Thyroid gland (tissue), 4 donors: ENCODE data around the gene MRPL48. TPM values are rescaled to one million over a fixed set of nuclear protein-coding genes. Genes with fewer than 3 reads are reported as not detected.

Experiments
- DNase-seq, 2 donors: peaks; one replicate each; pipeline ENCODE4 v3.0.0-alpha.2; 2019
- H3K27ac ChIP-seq, 3 donors: fragments of 200-600 bp; sonication (generic); 1 replicate in 2 of 3; 2 replicates in 1 of 3; pipeline ENCODE4 v1.5.1; 2016 to 2019; ENCODE audit warnings: mild to moderate bottlenecking in 1 of 3, moderate library complexity in 1 of 3
- H3K27me3 ChIP-seq: fragments of 200-600 bp; sonication (generic); one replicate; pipeline ENCODE4 v1.5.1; 2019
- H3K36me3 ChIP-seq, 2 donors: fragments of 200-600 bp; sonication (generic); one replicate each; pipeline ENCODE4 v1.5.1; 2016 to 2019
- H3K4me1 ChIP-seq, 2 donors: fragments of 200-600 bp; sonication (generic); one replicate each; pipeline ENCODE4 v1.5.1; 2017 to 2019
- H3K4me3 ChIP-seq, 3 donors: fragments of 200-600 bp; sonication (generic); replicated peaks in 1 of 3; 1 replicate in 2 of 3; 2 replicates in 1 of 3; pipeline ENCODE4 v1.5.1; 2016; ENCODE audit warnings: mild to moderate bottlenecking in 1 of 3
- H3K9me3 ChIP-seq: fragments of 200-600 bp; sonication (generic); one replicate; pipeline ENCODE4 v1.5.1; 2017
- POLR2A ChIP-seq, 2 donors: fragments of 450-650 bp; IDR thresholded peaks; one replicate each; pipeline ENCODE4 v1.6.1; 2017; ENCODE audit warnings: antibody characterized with exemption in 2 of 2, mild to moderate bottlenecking in 2 of 2, moderate library complexity in 1 of 2
- WGBS, 2 donors: methylation state at CpG; one replicate each; pipeline ENCODE4 v1.1.5; 2017; 5-methylcytosine and 5-hydroxymethylcytosine counted together
- intact Hi-C: fragments of 100-400 bp; cut with DNase I; formaldehyde crosslinking; loops from one replicate; pipeline ENCODE4 v1.15.1; 2023
- total RNA-seq, 4 donors: library from RNA; depleted of rRNA; stranded (reverse); fragments of >200 nt; gene quantifications; one replicate each; pipeline ENCODE4 v1.2.3, GENCODE V29; 2016
- TF ChIP-seq, protein P1 (sequence below), 6 experiments: fragments of 200-600 bp in 3 of 6; fragments of 450-650 bp in 3 of 6; sonication (generic) in 3 of 6; IDR thresholded peaks; one replicate each; pipeline ENCODE4 v1.5.1; 2016 to 2019; ENCODE audit warnings: antibody characterized with exemption in 6 of 6, mild to moderate bottlenecking in 2 of 6, inconsistent platforms in 1 of 6, moderate library complexity in 1 of 6

The MRPL48 gene
- total RNA-seq, 4 donors from 2014 or later = 16.0 to 38.5 (median 29.8) TPM

DNA sequence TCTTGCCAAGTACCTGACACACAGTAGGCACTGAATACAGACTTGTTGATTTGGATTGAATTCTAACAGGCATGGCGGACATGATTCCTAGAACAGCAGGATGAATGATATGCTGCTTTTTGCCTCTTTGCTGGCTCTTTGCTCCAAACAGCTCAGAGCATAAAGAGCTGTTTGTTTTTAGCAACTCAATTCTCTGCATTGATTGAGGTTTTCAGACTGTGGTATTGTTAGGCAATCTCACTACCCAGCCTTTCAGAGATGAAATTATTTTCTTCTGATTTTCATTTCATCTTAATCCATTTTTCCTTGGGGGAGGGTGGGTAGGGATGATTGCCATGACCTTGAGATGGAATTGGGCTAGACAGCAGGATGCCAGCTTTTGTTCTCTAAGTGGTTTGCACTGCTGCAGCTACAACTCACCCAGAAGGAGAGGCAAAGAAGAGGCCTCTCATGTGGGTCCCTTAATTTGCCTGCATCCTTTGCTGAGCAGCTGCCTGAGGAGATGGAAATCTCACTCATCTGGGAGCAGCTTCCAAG, 68.4 kb downstream of the MRPL48 start:
- H3K4me3 ChIP-seq = no peak overlapping the region
- TF ChIP-seq, protein P1, sequence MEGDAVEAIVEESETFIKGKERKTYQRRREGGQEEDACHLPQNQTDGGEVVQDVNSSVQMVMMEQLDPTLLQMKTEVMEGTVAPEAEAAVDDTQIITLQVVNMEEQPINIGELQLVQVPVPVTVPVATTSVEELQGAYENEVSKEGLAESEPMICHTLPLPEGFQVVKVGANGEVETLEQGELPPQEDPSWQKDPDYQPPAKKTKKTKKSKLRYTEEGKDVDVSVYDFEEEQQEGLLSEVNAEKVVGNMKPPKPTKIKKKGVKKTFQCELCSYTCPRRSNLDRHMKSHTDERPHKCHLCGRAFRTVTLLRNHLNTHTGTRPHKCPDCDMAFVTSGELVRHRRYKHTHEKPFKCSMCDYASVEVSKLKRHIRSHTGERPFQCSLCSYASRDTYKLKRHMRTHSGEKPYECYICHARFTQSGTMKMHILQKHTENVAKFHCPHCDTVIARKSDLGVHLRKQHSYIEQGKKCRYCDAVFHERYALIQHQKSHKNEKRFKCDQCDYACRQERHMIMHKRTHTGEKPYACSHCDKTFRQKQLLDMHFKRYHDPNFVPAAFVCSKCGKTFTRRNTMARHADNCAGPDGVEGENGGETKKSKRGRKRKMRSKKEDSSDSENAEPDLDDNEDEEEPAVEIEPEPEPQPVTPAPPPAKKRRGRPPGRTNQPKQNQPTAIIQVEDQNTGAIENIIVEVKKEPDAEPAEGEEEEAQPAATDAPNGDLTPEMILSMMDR (IDR thresholded peaks at IDR 0.05) = no peak
- no peak for TF ChIP-seq POLR2A (IDR thresholded peaks at IDR 0.05)
- 93 to 95% methylated on average over 1 of the region's 1 CpG for WGBS, 2 donors
- no peak overlapping the region for H3K27ac ChIP-seq
- no peaks in the 10 kb centered on the region for H3K9me3 ChIP-seq
- no peaks in the 10 kb centered on the region for H3K27me3 ChIP-seq
- no peaks in the 10 kb centered on the region for H3K36me3 ChIP-seq
- intact Hi-C loops = no loop called here
- DNase-seq = no peak
- H3K4me1 ChIP-seq = peaks cover 6 to 8% of the 10 kb centered on the region in 2 donors

DNA sequence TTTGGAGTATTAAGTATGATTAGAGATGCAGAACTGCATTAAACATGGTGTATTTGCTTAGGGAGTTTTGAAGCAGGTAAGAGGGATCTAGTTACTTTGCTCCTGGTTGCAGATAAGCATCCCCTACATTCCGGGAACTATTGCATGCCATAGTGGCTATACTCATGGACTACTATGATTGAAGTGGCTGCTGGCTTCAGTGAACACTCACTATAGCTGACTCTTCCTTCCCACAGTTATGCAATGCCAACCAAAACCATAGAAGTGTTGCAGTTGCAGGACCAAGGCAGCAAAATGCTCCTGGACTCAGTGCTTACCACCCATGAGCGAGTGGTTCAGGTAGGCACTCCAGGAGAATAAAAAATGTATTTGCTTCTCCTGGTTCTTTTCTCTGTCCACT, 72.0 kb downstream of the MRPL48 start:
- intact Hi-C loops = no loop called here
- 88 to 89% methylated on average over 2 of the region's 2 CpGs for WGBS, 2 donors
- DNase-seq = no peak
- no peak overlapping the region for H3K4me3 ChIP-seq
- H3K27me3 ChIP-seq = no peaks in the 10 kb centered on the region
- no peaks in the 10 kb centered on the region for H3K9me3 ChIP-seq
- H3K4me1 ChIP-seq = peaks cover 0 to 4% of the 10 kb centered on the region in 2 donors
- TF ChIP-seq, protein P1 (IDR thresholded peaks at IDR 0.05) = no peak
- TF ChIP-seq POLR2A (IDR thresholded peaks at IDR 0.05) = no peak
- peaks cover 5% of the 10 kb centered on the region in 2 donors for H3K36me3 ChIP-seq
- no peak overlapping the region for H3K27ac ChIP-seq

DNA sequence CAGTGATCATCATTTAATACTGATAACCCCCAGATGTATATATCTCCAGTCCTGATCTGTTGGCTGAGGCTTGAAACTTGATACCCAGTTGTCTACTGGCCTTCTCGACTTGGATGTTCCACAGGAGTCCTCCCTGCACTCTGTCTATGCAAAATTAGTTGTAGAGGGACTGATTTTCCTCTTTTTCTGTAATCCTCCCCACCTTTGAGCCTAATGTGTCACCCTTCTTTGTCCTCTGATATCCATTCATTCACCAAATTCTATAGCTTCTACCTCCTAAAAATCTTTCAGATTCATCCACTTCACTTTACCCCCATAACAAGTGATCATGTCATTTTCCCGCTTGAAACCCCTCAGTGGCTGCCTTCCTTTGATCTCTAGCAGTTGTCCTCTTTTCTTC, 72.5 kb downstream of the MRPL48 start:
- no peak overlapping the region for H3K4me3 ChIP-seq
- H3K36me3 ChIP-seq = peaks cover 5 to 6% of the 10 kb centered on the region in 2 donors
- H3K4me1 ChIP-seq = peaks cover 0 to 4% of the 10 kb centered on the region in 2 donors
- no peak for DNase-seq
- no peaks in the 10 kb centered on the region for H3K9me3 ChIP-seq
- H3K27me3 ChIP-seq = no peaks in the 10 kb centered on the region
- H3K27ac ChIP-seq = no peak overlapping the region
- intact Hi-C loops = no loop called here
- WGBS, 2 donors = 68 to 73% methylated on average over 2 of the region's 2 CpGs
- TF ChIP-seq, protein P1 (IDR thresholded peaks at IDR 0.05) = no peak
- no peak for TF ChIP-seq POLR2A (IDR thresholded peaks at IDR 0.05)

DNA sequence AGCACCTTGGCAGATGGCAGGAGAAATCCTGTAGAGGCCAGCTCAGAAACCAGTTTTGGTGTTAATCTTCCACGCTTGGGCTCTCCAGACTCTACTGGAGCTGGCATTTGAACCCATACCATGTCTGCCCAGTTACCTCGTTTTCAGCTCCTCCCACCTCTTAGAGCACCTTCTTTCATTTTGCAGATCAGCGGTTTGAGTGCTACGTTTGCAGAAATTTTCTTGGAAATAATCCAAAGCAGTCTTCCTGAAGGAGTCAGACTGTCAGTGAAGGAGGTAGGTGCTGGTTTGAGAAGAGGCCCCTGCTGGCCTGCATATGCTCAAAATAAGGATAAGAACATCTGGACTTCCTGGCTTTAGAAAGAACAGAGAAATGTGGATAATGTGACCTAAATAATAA, 75.3 kb downstream of the MRPL48 start:
- peak; percentile 14 to 32 for DNase-seq
- no peak for TF ChIP-seq POLR2A (IDR thresholded peaks at IDR 0.05)
- TF ChIP-seq, protein P1 (IDR thresholded peaks at IDR 0.05) = peak in 1 of 6 experiments; percentile 11
- 39 to 52% methylated on average over 4 of the region's 4 CpGs for WGBS, 2 donors
- no peaks in the 10 kb centered on the region for H3K9me3 ChIP-seq
- peaks cover 5 to 6% of the 10 kb centered on the region in 2 donors for H3K36me3 ChIP-seq
- H3K27ac ChIP-seq = peak overlapping the region in 2 of 3 donors; percentile 17 to 25
- H3K4me1 ChIP-seq = peaks cover 0 to 4% of the 10 kb centered on the region in 2 donors
- intact Hi-C loops = no loop called here
- no peaks in the 10 kb centered on the region for H3K27me3 ChIP-seq
- H3K4me3 ChIP-seq = no peak overlapping the region

DNA sequence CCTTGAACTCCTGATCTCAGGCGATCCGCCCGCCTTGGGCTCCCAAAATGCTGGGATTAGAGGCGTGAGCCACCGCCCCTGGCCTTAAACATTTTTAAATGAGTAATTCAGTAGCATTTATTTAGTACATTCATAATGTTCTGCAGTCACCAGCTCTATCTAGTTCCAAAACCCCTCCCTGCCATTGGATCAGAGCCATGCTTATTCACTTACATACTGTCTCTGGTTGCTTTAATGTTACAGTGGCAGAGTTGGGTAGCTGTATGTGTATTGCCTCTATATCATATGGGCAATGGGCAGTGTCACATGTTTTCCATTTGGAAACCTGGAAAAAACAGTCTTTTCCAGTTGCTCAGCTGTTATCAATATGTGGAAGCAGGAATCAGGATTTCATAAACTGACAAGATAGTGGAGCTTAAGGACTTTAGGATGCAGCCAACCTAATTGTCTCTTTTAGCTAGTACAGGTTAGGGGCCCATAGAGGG, 78.5 kb downstream of the MRPL48 start:
- WGBS, 2 donors = 96 to 97% methylated on average over 5 of the region's 5 CpGs

More for the DNA sequence above, 78.5 kb downstream of the MRPL48 start:
- intact Hi-C loops = no loop called here
- no peak for TF ChIP-seq POLR2A (IDR thresholded peaks at IDR 0.05)
- TF ChIP-seq, protein P1 (IDR thresholded peaks at IDR 0.05) = no peak
- Histone ChIP-seq H3K4me1 (peaks cover 0 to 4% of the 10 kb centered on the region in 2 donors), H3K27ac (no peak overlapping the region), H3K36me3 (peaks cover 5 to 6% of the 10 kb centered on the region in 2 donors), H3K27me3 (no peaks in the 10 kb centered on the region), H3K9me3 (no peaks in the 10 kb centered on the region), H3K4me3 (no peak overlapping the region)
- DNase-seq = no peak
